COR-L47 (cell line): ENCODE measurements around the gene ZNF512B.
"Not testable (repeated sequence)": the region's sequence is repeated elsewhere in the genome, so short reads cannot be mapped to it uniquely, and the experiment has no call there.

Source experiments
- DNase-seq: peaks from one replicate; lab custom pipeline; 2025; lab: John Stamatoyannopoulos, UW

The ZNF512B gene

GRCh38 chr20:63963784-63964301 lies 5.9 kb downstream of the ZNF512B start:
- DNase-seq: no peak

- DNase-seq: no peak
Measured at GRCh38 chr20:63963348-63963741, 6.4 kb downstream of the ZNF512B start.

DNA sequence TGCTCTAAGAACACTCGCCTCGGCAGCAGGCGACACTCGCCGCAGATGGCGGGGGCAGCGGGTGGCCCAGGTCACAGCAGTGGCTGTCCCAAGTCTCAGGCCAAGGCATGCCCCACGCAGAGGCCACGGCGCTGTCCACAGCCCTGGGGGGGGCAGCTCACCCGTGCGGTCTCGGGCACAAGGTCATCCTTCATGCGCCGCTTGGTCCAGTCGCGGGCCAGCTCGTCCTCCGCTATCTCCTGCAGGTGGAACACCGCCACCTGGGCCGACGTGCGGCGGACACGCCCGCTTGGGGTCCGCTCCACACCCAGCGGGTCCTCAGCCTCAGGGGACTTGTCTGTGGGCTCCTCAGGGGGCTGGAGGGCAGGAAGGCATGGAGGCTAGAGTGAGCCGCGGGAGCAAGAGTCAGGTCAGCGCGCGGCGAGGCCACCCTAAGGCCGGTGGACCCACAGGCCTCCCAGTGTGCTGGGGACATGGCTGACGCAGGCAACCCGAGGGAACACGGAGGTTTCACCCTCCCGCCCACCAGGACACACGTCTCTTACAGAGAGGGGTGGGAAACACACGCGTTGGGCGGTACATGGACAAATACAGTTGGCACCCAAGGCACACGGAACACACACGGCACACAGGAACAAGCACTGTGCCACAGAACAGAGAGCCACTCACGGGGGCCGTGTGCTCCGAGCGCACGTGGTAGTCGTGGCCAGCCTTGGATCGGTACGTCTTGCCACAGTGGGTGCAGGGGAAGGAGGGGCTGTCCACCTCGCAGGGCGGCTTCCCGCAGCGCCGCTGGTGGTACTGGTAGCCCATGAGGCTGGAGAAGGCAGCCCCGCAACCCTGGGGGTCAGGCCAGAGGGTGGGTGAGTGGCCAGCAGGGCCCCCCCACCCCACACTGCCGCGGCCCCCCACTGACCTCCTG lies 7.0 kb downstream of the ZNF512B start:
- no peak for DNase-seq

GRCh38 chr20:63961664-63962425 lies 7.9 kb downstream of the ZNF512B start:
- no peak for DNase-seq

- not testable (repeated sequence) for DNase-seq
Measured at GRCh38 chr20:63960654-63961621, 8.8 kb downstream of the ZNF512B start.

DNA sequence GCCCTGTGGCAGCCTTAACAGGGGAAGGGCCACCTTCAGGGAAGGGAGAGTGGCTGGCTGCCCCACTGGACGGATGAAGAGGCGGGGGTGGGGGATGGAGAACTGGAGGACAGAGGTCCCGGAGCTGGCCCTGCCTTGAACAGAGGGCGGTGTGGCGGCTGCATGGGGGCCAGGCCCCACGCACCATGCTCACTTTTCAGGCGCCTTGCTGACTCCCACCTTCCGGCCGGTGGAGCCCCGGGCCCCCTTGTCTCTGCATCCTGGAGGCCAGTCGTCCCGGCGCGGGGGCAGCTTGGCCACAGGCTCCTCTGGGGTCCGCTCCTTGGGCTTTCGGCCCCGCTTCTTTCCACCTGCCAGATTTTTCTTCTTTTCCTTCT lies 10.0 kb downstream of the ZNF512B start:
- no peak for DNase-seq

GRCh38 chr20:63958964-63959698 lies 10.6 kb downstream of the ZNF512B start:
- no peak for DNase-seq

- no peak for DNase-seq
Measured at GRCh38 chr20:63958471-63958870, 11.3 kb downstream of the ZNF512B start.

DNA sequence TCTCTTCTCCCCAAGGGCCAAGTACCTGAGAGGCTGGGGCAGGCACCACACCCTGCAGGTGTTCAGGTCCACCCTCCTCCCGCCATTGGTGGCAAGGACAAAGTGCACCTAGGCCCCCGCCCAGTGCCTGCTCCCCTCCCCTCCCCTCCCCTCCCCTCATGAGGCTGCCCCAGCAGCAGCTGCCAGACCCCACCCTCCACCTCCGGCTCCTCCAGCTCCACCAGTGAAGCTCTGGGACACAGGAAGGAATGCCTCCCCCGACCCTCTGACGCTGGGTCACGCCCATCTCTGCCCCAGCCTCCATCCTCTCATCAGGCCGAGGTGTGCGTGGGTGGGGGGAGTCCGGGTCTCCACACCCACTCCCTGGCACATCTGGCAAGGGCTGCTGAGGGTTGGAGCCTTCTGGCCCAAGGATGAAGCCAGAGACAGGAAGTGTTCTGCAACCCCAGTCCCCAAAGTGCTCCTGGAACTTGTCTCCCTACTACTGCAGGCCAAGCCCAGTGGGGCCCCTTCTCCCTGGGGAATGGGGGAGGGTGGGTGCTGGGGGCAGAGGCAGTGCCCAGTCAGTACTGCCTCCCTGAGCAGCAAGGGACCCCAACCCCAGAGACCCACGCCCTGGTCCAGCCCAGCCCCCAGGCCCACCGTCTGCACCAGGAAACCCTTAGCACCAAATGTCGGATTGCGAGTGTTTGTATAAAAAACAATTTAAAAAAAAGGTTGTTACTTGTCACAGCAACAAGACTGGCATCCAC lies 11.9 kb downstream of the ZNF512B start:
- peak; percentile 77 for DNase-seq

GRCh38 chr20:63957004-63957689 lies 12.6 kb downstream of the ZNF512B start:
- peak; percentile 76 for DNase-seq

- DNase-seq: no peak
Measured at GRCh38 chr20:63956664-63957003, 13.1 kb downstream of the ZNF512B start.

DNA sequence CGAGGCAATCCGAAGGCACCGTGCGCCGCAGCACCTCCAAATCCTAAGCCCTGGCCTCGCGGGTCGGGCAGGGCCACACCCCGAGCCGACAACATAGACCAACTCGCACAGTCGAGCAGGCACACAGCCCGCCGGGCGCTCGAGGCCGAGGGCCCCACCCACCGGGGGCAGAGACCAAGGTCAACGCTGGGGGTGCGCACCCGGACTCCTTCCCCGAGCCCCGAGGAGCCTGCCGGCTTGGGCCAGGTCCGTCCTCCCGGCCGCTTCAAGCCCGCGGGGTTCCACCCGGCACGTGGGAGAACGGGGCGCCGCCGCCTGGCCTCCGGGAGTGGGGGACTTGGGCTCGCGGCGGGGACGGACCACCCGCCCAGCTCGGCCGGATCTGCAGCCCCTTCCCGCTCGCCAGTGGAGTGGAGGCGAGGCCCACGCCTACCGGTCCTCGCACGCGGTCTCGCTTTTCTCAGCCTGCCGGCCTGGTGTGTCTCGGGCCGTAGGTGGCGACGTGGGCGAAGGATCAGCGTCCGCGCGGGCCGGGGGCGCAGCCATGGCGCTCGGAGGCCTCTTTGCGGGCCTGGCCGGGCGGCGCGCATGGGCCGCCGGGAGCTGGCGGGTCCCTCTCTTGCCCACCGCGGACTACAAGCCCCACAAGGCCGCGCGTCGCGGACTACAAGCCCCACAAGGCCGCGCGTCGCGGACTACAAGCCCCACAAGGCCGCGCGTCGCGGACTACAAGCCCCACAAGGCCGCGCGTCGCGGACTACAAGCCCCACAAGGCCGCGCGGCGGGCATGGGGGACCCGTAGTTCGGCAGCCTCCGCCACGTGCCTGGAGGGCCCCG lies 13.7 kb downstream of the ZNF512B start, which contains the start of gene UCKL1:
Gene UCKL1, minus strand, starts transcription at position 590 of the 837 bp plus-strand sequence. Its CDS starts 44 bp downstream, at position 546.
- DNase-seq: peak; percentile 94

- peak; percentile 31 for DNase-seq
Measured at GRCh38 chr20:63955281-63955826, 14.4 kb downstream of the ZNF512B start.

DNA sequence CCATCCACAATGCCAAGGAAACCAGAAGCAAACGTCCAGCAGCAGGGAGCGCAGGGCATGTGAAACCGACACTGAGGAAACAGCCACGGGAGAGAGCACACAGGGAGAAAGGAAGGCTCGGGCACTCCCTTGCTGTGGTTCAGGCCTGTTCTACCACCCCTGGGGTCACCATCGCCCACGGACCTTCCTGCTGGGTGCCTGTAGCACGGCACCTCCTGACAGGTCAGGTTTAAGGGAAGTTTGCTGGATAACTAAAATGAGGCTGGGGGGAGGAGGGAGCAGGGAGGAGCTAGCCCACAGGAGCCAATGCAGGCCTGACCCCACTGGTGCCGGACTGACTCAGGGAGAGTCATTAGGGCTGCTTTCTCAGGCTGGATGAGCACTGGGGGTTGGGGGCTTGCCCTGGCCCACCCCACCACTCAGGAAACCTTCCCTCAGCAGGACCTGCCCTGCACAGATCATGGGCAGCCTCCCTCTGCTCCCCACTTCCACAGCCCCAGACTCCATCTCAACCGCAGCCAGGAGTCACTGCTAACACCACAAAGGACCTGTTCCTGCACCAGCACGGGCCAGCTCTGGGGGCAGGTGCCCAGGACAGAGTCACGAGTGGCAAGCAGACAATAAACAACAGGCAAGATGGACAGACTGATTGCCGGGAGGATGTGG lies 15.8 kb downstream of the ZNF512B start:
- no peak for DNase-seq

DNA sequence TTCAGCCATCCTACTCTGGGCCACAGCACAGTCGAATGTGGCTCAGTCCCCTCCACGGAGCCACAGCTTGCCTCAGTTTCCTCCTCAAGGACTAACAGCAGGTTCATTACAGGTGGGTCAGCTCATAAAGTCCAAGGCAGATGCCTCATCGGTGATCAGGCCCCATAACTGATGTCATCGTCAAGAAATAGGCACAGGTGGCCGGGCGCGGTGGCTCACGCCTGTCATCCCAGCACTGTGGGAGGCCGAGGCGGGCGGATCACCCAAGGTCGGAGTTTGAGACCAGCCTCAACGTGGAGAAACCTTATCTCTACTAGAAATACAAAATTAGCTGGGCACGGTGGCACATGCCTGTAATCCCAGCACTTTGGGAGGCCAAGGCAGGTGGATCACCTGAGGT lies 17.0 kb downstream of the ZNF512B start:
- DNase-seq: no peak

- no peak for DNase-seq
Measured at GRCh38 chr20:63952210-63952535, 17.6 kb downstream of the ZNF512B start.

DNA sequence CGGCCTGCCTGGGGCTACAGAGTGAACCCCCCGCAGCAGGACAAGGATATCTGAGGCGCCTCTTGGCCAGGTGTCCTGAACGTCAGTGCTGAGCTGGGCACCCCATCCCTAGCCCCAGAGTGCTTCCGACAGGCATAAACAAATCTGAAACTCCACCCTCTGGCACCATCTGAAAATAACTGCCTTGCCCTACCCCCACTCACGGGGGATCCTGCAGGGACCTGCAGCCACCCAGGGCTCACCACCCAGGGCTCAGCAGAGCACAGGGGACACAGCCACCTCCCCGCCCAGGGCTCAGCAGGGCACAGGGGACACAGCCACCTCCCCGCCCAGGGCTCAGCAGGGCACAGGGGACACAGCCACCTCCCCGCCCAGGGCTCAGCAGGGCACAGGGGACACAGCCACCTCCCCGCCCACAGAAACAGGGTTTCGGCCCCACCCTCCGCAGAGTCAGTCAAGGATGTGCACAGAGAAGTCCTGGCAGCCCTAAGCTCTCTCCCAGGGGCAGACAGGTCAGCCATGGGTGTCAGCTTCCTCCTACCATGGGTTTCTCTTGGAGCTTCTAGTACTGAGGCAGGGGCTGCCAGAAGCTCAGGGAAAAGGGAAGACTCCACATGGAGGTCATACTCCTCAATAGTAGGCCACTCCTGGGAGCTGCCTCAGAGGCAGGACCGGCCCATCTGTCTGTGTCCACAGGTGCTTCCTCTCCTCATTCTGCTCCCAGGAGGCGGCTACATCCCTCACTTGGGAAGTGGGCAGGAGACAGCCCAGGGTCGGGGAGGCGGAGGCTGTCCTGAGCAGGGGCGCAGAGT lies 18.1 kb downstream of the ZNF512B start:
- DNase-seq: no peak
